ENCODE measurements around the gene ANKFY1. TPM values are rescaled to one million over a fixed set of nuclear protein-coding genes. Genes with fewer than 3 reads are reported as not detected.

Gene ANKFY1
- total and polyA plus RNA-seq, 9 of the 15 experiments (the other 6 are each of a cell fraction or from before 2014, with no cell fraction given): 4.3 to 25.6 (median 12.2) TPM

DNA sequence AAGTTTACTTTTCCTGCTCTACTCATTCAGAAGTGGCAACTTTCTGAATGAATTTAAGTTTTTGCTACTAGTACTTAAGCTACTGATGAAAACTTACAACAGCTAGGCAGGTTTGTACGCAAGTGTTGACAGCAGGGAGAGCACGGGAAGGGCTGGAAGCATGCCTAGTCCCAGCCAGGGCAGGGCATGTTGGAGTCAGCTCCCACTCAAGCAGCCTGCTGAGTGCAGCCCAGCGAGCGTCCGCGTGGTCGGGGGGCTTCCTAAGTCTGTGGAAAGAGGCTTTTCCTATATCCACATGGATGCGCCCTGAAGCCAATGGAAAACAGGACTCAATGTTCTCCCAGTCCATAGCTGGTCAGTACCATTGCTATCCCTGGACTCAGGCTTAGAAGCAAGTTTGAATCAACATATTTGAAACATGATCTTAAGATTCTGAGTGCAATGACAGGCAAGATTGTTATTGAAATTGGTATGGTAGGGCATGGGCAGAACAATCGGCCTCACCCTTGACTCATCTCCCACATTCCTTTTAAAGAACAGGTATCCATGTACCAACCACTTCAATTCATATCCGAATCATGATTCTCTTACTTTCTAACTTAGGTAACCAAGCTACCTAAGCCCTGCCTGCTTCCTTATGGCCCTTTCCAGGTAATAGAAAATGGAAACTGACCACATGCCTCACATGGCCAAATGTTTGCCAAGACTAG lies 98.3 kb downstream of the ANKFY1 start:
- TF ChIP-seq MED1 (CRISPR knock-in tag; IDR thresholded peaks at IDR 0.05; ENCODE audit: borderline replicate concordance): no peak
- no peak for TF ChIP-seq PHB2 (IDR thresholded peaks at IDR 0.05; ENCODE audit: low read depth)
- TF ChIP-seq XRCC3 (IDR thresholded peaks at IDR 0.05): no peak
- TF ChIP-seq SRF (CRISPR knock-in tag; IDR thresholded peaks at IDR 0.05): no peak
- no peak for TF ChIP-seq ZNF589 (CRISPR knock-in tag; IDR thresholded peaks at IDR 0.05; ENCODE audit: low read depth)
- TF ChIP-seq SETDB1 (IDR thresholded peaks at IDR 0.05; ENCODE audit: low read length): no peak
- no peak for TF ChIP-seq STAT5B (CRISPR knock-in tag; IDR thresholded peaks at IDR 0.05)
- no peak for TF ChIP-seq KHSRP (IDR thresholded peaks at IDR 0.05)
- no peak for TF ChIP-seq ZNF583 (CRISPR knock-in tag; IDR thresholded peaks at IDR 0.05)
- TF ChIP-seq, protein P1, sequence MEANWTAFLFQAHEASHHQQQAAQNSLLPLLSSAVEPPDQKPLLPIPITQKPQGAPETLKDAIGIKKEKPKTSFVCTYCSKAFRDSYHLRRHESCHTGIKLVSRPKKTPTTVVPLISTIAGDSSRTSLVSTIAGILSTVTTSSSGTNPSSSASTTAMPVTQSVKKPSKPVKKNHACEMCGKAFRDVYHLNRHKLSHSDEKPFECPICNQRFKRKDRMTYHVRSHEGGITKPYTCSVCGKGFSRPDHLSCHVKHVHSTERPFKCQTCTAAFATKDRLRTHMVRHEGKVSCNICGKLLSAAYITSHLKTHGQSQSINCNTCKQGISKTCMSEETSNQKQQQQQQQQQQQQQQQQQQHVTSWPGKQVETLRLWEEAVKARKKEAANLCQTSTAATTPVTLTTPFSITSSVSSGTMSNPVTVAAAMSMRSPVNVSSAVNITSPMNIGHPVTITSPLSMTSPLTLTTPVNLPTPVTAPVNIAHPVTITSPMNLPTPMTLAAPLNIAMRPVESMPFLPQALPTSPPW (CRISPR knock-in tag; IDR thresholded peaks at IDR 0.05): no peak
- TF ChIP-seq NR4A1 (CRISPR knock-in tag; IDR thresholded peaks at IDR 0.05): no peak
- no peak for TF ChIP-seq NR4A1 (tag; IDR thresholded peaks at IDR 0.05)
- H3K36me3 ChIP-seq (ENCODE audit: control insufficient read depth, insufficient read depth, low read length): peaks cover 36% of the 10 kb centered on the region; the same call in 1 of the 3 replicates
- POLR2A ChIA-PET: interaction anchor here (1.0 to 1.6 kb wide), 2 partner anchors 10 to 22 kb away, joined by 3 to 4 read pairs; no protein-coding TSS in a partner anchor

More for the DNA sequence above, 98.3 kb downstream of the ANKFY1 start:
- CTCF ChIA-PET (ENCODE audit: low intra/inter-chr PET ratio): no interaction called here
- FAIRE-seq: no peak
- Histone ChIP-seq H3K27me3 (ENCODE audit: control insufficient read depth in 2 of 2, insufficient read depth in 2 of 2, low read length in 2 of 2) (no peaks in the 10 kb centered on the region), H3K4me1 (replicated peaks in 1 of 2; ENCODE audit: control insufficient read depth in 2 of 2, insufficient read depth in 2 of 2, low read length in 2 of 2) (peaks cover 14 to 26% of the 10 kb centered on the region in 2 experiments; a peak in 4 of 5 replicates), H3K9ac (ENCODE audit: insufficient read depth in 1 of 2, low read depth in 2 of 2, low read length in 2 of 2) (no peak overlapping the region), H3K9me1 (ENCODE audit: control insufficient read depth, insufficient read depth, low read length) (no peaks in the 10 kb centered on the region), H4K20me1 (replicated peaks; ENCODE audit: control insufficient read depth, insufficient read depth, low read length) (no peaks in the 10 kb centered on the region), H3K27ac (ENCODE audit: extremely low read depth, low read depth, low read length) (no peak overlapping the region), H3K4me3 (no peak overlapping the region), H3K79me2 (ENCODE audit: control insufficient read depth, insufficient read depth, low read length) (no peaks in the 10 kb centered on the region), H2AFZ (ENCODE audit: low read depth, low read length) (no peak overlapping the region), H3K9me3 (replicated peaks; ENCODE audit: control insufficient read depth, insufficient read depth, low read depth, low read length) (no peaks in the 10 kb centered on the region), H3K4me2 (ENCODE audit: insufficient read depth, low read length) (no peak overlapping the region)
- DNase-seq (ENCODE audit: extremely low read depth in 1 of 4, low spot score in 3 of 4): no peak
- WGBS (ENCODE audit: insufficient coverage, low coverage, missing lambda C conversion rate): 81% methylated on average over 8 of the region's 10 CpGs
- ATAC-seq: no peak
- intact Hi-C loops (cut with micrococcal nuclease): no loop called here
- in situ Hi-C loops (cut with MboI): no loop called here
- no TSS peak for BruUV-seq (replicated peaks)

Measured in K562 (cell line).